Measurements from ENCODE around the gene KDR. TPM values are rescaled to one million over a fixed set of nuclear protein-coding genes. Genes with fewer than 3 reads are reported as not detected.

KDR gene
- total RNA-seq (2022; extraction: Qiagen RNA extraction; ENCODE audit: low read depth) = 0.05 to 0.11 TPM (median 0.09 TPM) in 3 of 5 replicates, not detected in the others

DNA sequence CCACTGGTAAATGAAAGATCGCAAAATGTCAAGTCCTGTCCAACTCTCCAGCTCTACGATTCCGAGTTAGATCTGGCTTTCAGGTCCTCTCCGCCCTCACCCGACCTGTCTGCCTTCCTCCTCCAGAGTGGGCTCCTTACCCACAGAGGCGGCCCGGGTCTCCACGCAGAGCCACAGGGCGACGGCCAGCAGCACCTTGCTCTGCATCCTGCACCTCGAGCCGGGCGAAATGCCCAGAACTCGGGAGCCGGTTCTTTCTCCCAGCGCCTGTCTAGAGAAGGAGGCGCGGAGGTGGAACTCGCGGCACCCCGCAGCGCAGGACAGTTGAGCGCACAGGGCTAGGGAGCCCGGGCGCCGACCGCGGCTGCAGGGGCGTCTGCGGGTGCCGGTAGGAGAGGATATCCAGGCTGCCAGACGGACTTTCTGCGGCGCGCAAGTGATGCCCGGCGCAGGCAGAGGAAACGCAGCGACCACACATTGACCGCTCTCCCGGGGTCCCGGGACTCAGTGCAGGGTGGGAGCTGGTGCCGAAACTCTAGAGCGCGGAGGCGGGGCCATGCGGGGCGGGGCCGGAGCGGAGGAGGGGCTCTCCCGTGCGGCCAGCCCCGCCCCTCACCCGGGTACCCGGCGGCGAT is at the start of gene KDR:
Gene KDR, minus strand, starts transcription at position 509 of the 635 bp plus-strand sequence. Its CDS starts 302 bp downstream, at position 207.

Other genes with a start within 250 kb of the KDR start
- 8.6 to 10.6 TPM (median 10.3 TPM) in 5 replicates for gene SRD5A3, start 220.6 kb upstream of the KDR start, total RNA-seq (2022; extraction: Qiagen RNA extraction; ENCODE audit: low read depth)